GM18498 (cell line): ENCODE results near the gene APOL5.
"Not testable (repeated sequence)": the region's sequence is repeated elsewhere in the genome, so short reads cannot be mapped to it uniquely, and the experiment has no call there.

Experiments used
- ATAC-seq: cut with Tn5 transposase; IDR thresholded peaks from one replicate; pipeline ENCODE4 v1.9.1; 2021; ENCODE audit warnings: mild to moderate bottlenecking, moderate library complexity; ENCODE audit not compliant: unreplicated experiment

The APOL5 gene, protein sequence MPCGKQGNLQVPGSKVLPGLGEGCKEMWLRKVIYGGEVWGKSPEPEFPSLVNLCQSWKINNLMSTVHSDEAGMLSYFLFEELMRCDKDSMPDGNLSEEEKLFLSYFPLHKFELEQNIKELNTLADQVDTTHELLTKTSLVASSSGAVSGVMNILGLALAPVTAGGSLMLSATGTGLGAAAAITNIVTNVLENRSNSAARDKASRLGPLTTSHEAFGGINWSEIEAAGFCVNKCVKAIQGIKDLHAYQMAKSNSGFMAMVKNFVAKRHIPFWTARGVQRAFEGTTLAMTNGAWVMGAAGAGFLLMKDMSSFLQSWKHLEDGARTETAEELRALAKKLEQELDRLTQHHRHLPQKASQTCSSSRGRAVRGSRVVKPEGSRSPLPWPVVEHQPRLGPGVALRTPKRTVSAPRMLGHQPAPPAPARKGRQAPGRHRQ

DNA sequence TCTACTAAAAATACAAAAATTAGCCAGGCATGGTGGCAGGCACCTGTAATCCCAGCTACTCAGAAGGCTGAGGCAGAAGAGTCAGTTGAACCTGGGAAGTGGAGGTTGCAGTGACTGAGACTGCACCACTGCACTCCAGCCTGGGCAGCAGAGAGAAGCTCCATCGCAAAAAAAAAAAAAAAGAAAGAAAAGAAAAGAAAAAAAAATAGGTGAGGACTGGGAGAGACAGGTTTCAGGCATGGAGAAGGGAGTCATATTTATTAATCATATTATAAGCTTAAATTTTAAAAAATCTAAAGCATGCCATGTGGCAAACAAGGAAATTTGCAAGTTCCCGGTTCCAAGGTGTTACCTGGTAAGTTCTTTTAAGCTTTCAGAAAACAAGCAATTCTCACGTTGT lies at the start of gene APOL5:
Gene APOL5, plus strand, starts transcription at position 301 of the 400 bp plus-strand sequence. Its CDS starts 0 bp downstream, at position 301.
- no peak for ATAC-seq

DNA sequence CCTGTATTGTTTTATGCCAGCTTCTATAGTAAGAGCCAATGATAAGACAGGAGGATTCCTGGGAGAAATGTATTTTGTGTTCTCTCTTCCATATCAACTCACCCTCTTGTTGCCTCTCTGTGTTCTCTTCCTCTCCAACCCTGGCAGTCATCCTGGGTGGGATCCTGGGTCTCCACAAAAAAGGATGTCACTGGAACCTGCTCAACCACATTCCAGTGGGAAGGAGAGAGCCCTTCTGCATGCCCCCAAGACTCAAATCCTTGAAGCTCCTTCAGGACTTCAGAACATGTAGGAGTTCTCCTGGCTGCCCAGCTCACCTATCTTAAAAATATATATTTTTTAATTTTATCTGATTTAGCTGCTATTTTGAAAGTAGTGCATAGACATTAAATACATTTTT lies 43.3 kb upstream of the APOL5 start:
- no peak for ATAC-seq

DNA sequence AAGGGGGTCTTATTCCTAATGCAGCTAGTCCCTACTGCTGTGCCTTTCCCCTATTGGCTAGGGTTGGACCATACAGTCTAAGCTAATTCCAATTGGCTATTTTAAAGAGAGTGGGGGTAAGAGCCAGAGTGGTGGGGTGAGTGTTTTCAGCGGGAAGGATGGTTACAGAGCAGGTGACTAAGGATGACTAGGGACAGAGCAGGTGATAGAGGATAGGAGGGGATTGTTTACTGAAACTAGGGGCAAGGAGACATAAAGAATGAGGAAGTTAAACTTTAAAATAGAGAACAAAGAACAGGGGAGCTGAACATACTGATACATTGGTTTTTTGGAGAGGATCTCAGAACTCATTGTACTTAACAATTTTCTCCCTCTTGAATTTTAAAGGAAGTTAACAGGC lies 41.6 kb upstream of the APOL5 start:
- ATAC-seq = not testable (repeated sequence)

DNA sequence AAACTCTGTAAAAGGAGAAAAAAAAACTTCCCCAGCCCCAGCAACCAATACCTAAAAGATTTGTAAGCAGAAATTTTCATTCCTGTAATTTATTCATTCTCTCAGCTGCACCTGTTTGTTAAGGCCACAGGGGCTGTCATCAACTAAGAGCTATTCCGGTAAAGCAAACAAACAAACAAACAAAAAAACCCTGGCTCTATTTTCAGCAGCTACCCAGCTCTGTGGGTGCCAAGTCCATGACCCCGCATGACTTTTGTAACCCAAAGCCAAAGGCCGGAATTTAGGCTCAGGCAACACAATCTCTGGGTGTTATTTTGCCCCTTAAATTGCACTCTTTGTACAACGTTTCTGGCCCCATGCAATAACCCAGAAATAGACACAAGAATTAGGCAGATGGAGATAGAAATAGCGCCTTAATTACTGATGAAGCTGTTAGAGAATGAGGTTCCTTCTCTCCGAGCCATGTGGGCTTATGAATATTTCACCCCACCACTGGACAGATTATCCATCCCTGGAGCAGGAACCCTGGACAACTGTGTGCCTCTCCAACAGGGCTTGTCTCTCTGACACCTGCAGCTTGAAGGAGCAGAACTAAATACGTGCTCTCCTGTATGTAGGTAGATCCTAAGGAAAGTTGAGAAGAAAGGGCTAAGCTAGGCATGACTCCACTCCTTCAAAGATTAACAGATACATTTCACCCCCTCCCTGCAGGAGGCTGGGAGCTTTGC lies 40.0 kb upstream of the APOL5 start:
- no peak for ATAC-seq

DNA sequence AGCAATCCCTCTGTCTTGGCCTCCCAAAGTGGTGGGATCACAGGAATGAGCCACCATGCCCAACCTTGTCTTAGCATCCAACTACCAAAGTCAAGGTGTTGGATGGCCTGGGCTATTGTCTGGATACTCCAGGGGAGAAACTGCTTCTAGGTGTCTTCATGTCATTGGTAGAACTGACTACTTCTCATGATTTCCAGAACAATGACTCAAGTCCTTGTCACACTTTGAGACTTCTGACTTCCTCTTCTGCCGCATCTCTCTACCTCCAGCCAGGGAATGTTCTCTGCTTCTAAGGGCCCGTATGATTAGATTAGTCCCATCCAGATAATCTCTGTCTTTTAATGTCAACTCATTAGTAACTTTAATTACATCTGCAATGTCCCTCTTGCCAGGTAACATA lies 38.8 kb upstream of the APOL5 start:
- ATAC-seq = no peak

DNA sequence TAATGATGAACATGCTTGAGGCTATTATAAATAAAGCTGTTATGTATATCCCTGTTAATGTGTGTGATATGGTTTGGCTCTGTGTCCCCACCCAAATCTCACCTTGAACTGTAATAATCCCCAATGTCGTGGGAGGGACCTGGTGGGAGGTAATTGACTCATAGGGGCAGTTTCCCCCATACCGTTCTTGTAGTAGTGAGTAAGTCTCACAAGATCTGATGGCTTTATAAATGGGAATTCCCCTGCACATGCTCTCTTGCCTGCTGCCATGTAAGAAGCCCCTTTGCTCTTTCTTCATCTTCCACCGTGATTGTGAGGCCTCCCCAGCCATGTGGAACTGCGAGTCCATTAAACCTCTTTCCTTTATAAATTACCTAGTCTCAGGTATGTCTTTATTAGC lies 38.2 kb upstream of the APOL5 start:
- ATAC-seq = not testable (repeated sequence)

DNA sequence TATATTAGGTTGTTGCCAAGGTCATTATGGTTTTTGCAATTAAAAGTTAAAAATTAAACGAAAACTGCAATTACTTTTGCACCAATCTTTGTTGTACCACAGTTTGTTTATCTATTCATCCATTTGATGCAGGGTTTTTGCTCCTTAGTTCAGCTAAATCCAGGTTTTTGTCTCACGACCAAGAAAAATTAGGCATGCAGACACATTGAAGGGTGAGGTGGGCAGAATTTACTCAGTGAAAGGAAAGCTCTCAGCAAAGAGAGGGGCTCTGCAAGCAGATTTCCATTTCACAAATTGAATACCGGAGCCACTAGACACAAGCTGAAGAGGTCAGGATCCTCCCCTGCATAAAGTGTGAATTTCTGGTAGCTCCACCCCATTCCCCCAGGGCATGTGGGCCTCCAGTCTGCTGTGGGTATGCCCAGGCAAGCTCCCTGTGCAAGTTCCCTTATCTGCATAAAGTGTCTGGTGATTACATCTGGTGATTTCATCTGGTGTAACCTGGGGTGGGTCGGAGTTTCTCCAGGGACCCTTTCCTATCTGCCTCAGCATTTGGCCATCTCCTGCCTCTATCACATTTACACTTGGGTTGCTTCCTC lies 36.1 kb upstream of the APOL5 start:
- no peak for ATAC-seq

DNA sequence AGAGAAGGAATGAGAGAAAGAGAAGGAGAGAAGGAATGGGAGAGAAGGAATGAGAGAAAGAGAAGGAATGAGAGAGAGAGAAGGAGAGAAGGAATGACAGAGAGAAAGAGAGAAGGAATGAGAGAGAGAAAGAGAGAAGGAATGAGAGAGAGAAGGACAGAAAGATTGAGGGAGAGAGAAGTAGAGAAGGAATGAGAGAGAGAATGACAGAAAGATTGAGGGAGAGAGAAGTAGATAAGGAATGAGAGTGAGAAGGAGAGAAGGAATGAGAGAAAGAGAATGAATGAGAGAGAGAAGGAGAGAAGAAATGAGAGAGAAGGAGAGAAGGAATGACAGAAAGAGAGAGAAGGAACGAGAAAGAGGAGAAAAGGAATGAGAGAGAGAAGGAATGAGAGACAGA lies 34.1 kb upstream of the APOL5 start:
- no peak for ATAC-seq

DNA sequence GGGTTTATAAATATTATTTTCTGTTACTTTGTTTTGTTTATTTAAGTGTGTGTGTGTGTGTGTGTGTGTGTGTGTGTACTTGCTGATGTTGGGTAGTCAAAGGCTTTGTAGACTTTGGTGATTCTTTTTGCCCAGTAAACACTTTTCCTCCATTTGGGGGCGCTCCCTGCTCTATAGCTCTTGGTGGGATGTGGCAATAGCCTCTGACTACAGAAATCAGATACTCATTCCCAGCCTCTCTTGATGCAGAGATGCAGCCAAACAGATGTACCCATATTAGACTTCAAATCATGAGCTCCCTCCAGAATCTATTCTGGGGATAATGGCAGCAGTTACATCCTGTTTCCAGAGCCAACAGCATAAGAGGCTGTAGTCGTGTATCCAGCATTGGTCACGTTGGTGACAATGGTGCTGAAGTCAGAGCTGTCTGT lies 33.4 kb upstream of the APOL5 start:
- no peak for ATAC-seq

DNA sequence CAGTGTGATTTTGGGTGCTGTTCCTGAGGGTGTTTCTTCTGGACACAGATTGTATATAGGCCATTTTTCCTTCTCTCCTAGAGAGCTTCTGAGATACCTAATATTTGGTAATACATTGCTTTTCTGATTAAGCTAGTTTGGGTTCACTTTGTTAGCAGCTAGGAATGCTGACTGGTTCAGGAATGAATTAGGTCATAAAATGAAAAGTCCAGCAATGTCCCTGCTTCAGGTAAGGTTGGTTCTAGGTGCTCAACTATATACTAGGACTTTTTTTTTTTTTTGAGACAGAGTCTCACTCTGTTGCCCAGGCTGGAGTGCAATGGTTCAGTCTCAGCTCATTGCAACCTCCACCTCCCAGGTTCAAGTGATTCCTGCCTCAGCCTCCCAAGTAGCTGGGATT lies 32.9 kb upstream of the APOL5 start:
- ATAC-seq = no peak

DNA sequence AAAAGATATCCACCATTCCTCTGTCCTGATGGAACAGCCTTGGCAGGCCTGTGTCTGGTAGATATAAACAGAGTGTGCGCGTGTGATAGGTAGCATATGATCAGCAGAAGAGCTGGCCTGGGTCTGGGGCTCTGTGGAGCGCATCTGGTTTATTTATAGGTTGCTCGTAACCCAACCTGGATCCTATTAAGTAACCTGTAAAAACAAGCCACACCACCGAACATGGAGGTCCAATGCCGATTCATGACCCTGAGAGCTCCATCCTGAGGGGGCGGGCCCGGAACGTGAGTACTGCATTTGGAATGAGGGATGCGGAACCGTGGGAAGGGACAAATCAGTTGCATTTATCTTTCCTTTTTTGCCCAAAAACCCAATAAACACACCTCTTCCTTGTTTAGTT lies 31.9 kb upstream of the APOL5 start:
- no peak for ATAC-seq

DNA sequence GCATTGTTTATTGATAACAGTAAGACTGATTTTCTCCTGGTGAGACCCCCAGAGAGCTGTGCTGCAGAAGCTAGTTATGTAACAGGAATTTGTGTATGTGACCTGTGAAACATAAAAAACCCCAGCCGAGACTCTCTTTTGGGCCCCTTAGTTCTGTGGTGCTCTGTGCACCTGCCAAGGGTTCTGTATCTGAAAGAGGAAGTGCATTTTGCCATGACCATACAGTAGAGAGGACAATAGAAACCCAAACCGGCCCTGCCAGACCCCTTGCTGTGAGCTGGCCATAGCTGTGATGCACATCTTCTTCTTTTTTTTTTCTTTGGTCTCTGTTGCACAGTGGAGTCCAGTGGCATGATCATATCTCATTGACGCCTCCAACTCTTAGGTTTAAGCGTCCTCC lies 31.4 kb upstream of the APOL5 start:
- ATAC-seq = no peak

DNA sequence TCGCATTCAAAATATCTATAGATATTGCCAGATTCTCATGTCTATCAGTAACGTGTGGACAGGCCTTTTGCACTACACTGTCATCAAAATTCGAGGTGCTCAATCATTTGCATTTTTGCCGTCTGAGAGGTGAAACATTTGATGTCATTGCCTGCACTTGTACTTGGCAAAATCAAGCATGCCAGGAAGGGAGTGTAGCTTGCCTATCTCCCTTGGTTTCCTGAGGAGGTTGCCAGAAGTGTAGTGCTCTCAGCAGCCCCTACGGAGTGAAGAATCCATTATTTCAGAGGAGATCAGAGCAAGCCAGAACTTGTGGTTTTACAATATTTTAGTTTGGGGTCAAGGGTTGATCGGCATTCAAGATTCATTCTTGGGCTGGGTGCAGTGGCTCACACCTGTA lies 30.2 kb upstream of the APOL5 start:
- no peak for ATAC-seq

DNA sequence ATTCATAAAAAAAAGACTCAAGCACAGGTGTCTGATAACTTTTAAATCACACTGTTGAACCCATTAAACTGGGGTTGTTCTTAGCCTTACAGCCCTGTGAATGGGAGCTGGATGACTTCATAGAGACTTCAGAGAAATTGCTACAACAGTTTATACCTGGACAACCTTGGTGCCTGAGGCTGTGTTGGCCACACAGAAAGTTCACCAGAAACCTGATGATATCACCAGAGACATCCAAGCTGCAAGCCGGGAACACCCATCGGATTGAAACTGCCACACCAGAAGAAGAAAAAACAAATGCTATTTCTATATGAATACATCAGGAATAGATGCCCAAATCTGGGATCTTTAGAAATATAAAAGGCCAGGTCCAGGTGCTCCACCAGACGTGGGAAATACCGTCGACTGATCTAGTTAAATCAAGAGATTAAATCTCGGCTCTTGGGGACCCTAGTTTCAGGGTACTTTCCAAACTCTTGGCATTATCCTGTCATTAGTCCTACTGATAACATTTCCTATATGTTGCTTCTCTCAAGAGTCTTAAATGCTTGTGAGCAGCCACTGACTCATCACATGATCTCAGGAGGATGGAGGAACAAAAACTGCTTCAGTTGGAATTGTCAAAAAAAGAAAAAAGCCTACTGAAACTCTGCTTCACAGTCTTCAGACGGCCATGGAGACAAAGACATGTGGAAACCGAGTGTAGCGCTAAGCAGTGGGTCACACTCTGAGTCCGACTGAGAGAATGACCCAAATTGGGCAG lies 28.6 kb upstream of the APOL5 start:
- ATAC-seq = no peak

DNA sequence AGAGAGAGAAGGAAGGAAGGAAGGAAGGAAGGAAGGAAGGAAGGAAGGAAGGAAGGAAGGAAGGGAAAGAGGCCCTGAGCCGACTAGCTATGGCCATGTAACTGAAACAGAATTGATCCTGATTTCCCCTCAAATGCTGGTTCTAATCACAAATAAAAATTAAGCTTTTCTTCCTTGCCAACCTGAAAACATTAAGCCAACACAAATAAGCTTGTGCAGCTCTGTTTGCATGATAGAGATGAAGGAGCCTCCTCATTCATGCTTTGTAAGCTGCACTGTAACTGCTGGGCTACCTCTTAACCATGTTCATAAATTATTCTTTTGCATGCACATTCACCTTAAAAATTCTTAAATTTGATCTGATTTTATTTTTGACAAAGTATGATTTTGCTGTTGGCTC lies 27.7 kb upstream of the APOL5 start:
- ATAC-seq = no peak

DNA sequence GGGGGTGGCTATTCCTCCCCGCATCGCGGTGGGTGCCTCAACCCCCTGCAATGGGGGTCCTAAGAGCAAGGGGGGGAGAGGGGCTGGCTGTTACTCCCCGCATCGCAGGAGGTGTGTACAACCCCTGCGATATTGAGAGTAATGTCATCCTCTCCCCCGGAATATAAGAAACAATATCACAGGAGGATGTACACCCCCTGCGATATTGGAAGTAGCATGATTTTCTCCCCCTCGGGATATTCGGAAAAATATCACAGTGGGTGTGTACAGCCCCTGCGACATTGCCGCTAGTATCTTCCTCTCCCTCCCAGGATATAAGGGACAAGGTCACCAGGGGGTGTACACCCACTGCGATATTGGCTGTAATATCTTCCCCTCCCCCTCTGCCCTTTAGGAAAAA lies 22.5 kb upstream of the APOL5 start:
- ATAC-seq = no peak

DNA sequence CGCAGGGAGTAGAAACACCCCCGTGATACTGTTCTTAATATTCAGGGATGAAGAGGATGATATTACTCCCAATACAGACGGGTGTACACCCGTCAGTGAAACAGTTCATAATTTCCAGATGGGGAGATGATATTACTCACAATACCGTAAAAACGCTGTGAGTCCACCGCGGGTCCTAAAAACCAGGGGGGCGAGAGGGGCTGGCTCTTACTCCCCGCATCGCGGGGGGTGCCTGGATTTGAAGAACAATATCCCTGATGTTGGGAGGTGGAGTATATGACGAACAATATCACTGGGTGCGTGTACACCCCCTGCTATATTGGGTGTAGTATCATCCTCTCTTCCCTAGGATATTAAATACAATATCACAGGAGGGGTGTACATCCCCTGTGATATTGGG lies 20.5 kb upstream of the APOL5 start:
- no peak for ATAC-seq

DNA sequence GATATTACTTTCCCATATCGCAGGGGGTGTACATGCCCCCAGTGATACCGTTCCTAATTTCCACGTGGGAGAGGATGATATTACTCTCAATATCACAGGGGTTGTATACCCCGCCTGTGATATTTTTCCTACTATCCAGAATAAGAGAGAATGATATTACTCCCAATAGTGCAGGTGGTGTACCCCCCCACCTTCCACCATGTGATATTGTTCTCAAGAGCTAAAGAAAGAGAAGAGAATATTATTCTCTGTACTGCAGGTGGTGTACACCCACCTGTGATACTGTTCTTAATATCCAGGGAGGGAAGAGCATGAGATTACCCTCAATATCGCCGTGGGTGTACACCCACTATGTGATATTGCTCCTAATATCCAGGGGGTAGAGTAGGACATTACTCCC lies 17.8 kb upstream of the APOL5 start:
- not testable (repeated sequence) for ATAC-seq

DNA sequence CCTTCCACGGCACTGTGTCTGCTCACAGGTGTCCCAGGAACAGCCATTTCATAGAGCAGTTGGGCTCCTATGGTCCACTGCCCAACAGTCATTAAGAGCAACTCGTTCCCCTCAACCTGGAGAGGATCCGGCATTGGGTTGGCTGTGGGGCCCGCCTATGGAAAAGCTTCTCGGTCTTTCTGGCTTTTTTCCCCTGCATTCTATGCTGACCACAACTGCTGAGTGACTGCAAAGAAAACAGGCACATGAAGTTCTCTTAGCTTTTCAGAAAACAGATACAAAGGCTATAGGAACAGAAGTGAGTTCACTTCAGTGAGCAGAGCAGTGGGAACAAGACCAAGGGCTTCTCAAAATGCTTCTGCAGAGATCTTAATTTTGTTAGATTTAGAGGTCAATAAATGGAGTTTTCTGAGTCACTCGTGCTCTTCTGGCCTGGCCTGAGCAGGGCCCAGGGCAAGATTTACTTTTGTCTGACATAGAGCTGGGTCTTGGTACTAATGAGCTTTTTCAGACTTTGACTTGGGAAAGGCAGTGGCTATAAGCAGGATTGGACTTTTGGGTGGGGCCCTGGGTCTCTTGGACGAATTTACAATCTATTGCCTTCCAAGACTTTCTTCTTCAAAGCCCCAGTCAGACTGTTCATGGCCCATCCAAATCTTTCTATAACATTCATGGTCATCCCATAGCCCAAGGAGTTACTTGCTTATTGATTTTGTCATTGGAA lies 13.6 kb upstream of the APOL5 start:
- ATAC-seq = no peak

DNA sequence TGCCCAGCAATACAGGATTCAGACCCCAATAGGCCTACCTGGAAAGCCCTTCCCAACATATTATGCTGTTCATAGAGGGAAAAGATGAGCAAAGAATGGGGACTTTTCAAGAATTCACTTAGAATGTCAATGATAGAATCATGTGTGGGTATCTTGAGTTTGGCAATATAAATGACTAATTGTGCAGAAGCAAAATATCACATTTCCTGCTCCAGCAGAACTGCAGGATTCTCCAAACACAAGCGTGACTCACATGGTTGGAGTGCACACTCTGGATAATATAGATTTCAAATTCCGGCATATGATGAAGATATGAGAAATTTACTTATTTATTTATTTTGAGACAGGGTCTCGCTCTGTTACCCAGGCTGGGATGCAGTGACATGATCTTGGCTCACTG lies 12.5 kb upstream of the APOL5 start:
- no peak for ATAC-seq

DNA sequence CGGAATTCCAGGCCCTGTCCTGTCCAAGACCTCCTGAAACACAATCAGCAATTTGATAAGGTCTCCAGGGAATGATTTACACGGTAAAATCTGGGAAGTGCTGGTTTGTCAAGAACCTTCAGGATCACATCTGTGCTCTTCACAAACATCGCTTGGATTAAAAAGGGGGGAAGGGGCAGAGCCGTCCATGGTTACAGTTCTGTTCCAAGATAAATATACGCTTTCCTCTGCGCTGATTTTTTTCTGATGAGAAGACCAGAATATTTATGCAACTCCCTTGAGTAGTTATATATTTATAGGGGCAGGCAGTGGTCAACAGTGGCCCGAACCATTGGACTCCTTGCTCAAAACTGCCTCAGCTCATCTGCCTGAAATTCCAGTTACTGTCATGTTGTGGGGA lies 9.2 kb upstream of the APOL5 start:
- no peak for ATAC-seq
